GM13976 (cell line): ENCODE results near the gene P2RX7.
"Not testable (repeated sequence)": the region's sequence is repeated elsewhere in the genome, so short reads cannot be mapped to it uniquely, and the experiment has no call there.

Experiments
- DNase-seq: peaks from one replicate; pipeline ENCODE4 v3.0.0; 2012; ENCODE audit warnings: low spot score
- in situ Hi-C: fragments of 300-500 bp; cut with MboI; formaldehyde crosslinking; loops from one replicate; pipeline ENCODE4 v1.12.0; 2022; ENCODE audit warnings: low sequenced_read_pairs, mixed read lengths, inconsistent platforms; ENCODE audit not compliant: unreplicated experiment
- TF ChIP-seq, protein P1 (sequence below): IDR thresholded peaks from 2 replicates; pipeline ENCODE4 v1.5.1; 2012; ENCODE audit warnings: borderline replicate concordance, mild to moderate bottlenecking; ENCODE audit not compliant: insufficient read depth; ENCODE audit errors: extremely low read depth, missing control alignments, control extremely low read depth

P2RX7 gene

GRCh38 chr12:121198949-121199348 lies 66.3 kb downstream of the P2RX7 start:
- in situ Hi-C loops: no loop called here
- DNase-seq: no peak
- TF ChIP-seq, protein P1, sequence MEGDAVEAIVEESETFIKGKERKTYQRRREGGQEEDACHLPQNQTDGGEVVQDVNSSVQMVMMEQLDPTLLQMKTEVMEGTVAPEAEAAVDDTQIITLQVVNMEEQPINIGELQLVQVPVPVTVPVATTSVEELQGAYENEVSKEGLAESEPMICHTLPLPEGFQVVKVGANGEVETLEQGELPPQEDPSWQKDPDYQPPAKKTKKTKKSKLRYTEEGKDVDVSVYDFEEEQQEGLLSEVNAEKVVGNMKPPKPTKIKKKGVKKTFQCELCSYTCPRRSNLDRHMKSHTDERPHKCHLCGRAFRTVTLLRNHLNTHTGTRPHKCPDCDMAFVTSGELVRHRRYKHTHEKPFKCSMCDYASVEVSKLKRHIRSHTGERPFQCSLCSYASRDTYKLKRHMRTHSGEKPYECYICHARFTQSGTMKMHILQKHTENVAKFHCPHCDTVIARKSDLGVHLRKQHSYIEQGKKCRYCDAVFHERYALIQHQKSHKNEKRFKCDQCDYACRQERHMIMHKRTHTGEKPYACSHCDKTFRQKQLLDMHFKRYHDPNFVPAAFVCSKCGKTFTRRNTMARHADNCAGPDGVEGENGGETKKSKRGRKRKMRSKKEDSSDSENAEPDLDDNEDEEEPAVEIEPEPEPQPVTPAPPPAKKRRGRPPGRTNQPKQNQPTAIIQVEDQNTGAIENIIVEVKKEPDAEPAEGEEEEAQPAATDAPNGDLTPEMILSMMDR: no peak

- in situ Hi-C loops, DNase-seq: not testable (repeated sequence)
Measured at GRCh38 chr12:121201140-121201539, 68.5 kb downstream of the P2RX7 start.

GRCh38 chr12:121202407-121203355 lies 70.0 kb downstream of the P2RX7 start:
- TF ChIP-seq, protein P1: no peak
- in situ Hi-C loops: no loop called here
- DNase-seq: no peak

DNA sequence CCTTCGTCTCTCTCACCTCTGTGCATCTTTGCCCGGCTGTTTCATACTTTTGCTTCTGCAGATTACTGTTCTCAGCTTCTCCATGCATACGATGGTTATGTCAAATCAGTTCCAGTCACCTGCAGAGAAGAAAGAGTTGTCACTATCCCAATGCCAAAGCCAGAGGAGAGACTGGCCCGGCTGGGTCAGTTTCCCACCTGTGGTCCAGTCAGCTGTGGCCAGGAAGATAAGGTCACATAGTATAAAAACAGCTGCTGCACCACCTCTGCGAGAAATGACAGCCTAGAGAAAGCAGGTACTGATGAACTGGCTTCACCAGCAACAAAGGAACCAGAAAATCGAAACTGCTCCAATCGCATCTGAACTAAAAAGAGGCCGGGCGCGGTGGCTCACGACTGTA lies 70.8 kb downstream of the P2RX7 start:
- in situ Hi-C loops: no loop called here
- TF ChIP-seq, protein P1: no peak
- DNase-seq: no peak

- in situ Hi-C loops: no loop called here
- no peak for DNase-seq
- TF ChIP-seq, protein P1: no peak
Measured at GRCh38 chr12:121205491-121205890, 72.8 kb downstream of the P2RX7 start.

GRCh38 chr12:121208571-121208970 lies 75.9 kb downstream of the P2RX7 start:
- DNase-seq: not testable (repeated sequence)

DNA sequence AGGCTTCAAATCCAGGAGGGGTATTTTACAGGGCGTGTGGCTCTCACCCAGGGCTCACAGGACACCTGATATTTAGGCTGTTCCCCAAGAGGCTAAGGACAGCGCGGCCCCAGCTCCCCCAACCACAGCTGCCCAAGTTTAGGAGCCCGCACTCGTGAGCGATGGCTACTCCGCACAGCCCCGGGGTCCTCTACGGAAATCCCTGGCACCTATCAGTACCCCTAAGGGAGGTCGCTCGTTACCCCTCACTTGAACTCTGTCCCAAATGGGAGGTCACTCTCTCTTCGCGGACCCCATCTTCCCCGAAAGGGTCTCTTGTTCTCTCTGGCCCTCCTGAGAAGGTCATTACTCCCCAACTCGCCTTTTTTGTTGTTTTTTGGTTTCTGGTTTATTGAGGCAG lies 76.5 kb downstream of the P2RX7 start:
- no peak for DNase-seq
- TF ChIP-seq, protein P1: no peak
- in situ Hi-C loops: no loop called here

More at GRCh38 chr12:121208571-121208970, 75.9 kb downstream of the P2RX7 start:
- in situ Hi-C loops: not testable (repeated sequence)
